SH-SY5Y (cell line): ENCODE results near the gene SPNS2.

ENCODE experiments used
- GATA2 ChIP-seq: IDR thresholded peaks from 2 replicates; pipeline ENCODE4 v1.6.1; 2011; ENCODE audit warnings: mild to moderate bottlenecking, low read depth, low read length
- GATA3 ChIP-seq: IDR thresholded peaks from 2 replicates; pipeline ENCODE4 v1.6.1; 2011; ENCODE audit warnings: low read depth, mild to moderate bottlenecking, low read length, moderate library complexity

- TF ChIP-seq GATA2 (no peak), GATA3 (no peak)
Observed at GRCh38 chr17:4506175-4506813, 7.6 kb downstream of the SPNS2 start.
